DND-41 (cell line): Measurements from ENCODE around the gene CXCL5.

Experiments used
- ATAC-seq: fragments of 200-7000 bp; cut with Tn5 transposase; 3 replicates; pipeline ENCODE4 v1.9.1; 2021; ENCODE audit warnings: low read depth; ENCODE audit not compliant: insufficient read depth
- DNase-seq: peaks from one replicate; pipeline ENCODE4 v3.0.0-alpha.2; 2020
- H2AFZ ChIP-seq: 2 replicates; pipeline ENCODE4 v1.6.0; 2012; ENCODE audit warnings: low read depth, low read length
- H3K27ac ChIP-seq: 2 replicates; pipeline ENCODE4 v1.5.1; 2012; ENCODE audit warnings: low read length, inconsistent platforms
- H3K27me3 ChIP-seq: fragments of 200-600 bp; sonication (generic); 2 replicates; pipeline ENCODE4 v1.6.0; 2012; ENCODE audit warnings: low read length, mild to moderate bottlenecking, inconsistent platforms; ENCODE audit not compliant: insufficient read depth, poor library complexity
- H3K36me3 ChIP-seq: 2 replicates; pipeline ENCODE4 v1.5.1; 2012; ENCODE audit warnings: low read length, inconsistent platforms; ENCODE audit not compliant: insufficient read depth
- H3K4me1 ChIP-seq: 2 replicates; pipeline ENCODE4 v1.5.1; 2012; ENCODE audit warnings: mild to moderate bottlenecking, low read length; ENCODE audit not compliant: insufficient read depth
- H3K4me2 ChIP-seq: 2 replicates; pipeline ENCODE4 v1.6.0; 2012; ENCODE audit warnings: mild to moderate bottlenecking, moderate library complexity, low read length, inconsistent platforms; ENCODE audit not compliant: insufficient read depth
- H3K4me3 ChIP-seq, 2 experiments: fragments of 200-600 bp in 1 of 2; shearing (Covaris generic) in 1 of 2; 2 replicates each; pipeline ENCODE4 v1.5.1; 2012 to 2016; ENCODE audit warnings: inconsistent platforms in 2 of 2, low read length in 2 of 2, mild to moderate bottlenecking in 2 of 2, low read depth in 1 of 2, moderate library complexity in 1 of 2
- H3K79me2 ChIP-seq: 2 replicates; pipeline ENCODE4 v1.6.0; 2012; ENCODE audit warnings: low read length, inconsistent platforms; ENCODE audit not compliant: insufficient read depth
- H3K9ac ChIP-seq: 2 replicates; pipeline ENCODE4 v1.6.0; 2012; ENCODE audit warnings: low read depth, mild to moderate bottlenecking, inconsistent platforms, low read length, moderate library complexity
- H3K9me3 ChIP-seq: 2 replicates; pipeline ENCODE4 v1.5.1; 2012; ENCODE audit warnings: low read length, moderate library complexity, mild to moderate bottlenecking, inconsistent platforms; ENCODE audit not compliant: insufficient read depth, severe bottlenecking
- H4K20me1 ChIP-seq: 2 replicates; pipeline ENCODE4 v1.6.0; 2012; ENCODE audit warnings: low read length; ENCODE audit not compliant: insufficient read depth
- EZH2 ChIP-seq: IDR thresholded peaks from 3 replicates; pipeline ENCODE4 v1.6.1; 2012; ENCODE audit warnings: borderline replicate concordance, low read depth, mild to moderate bottlenecking, moderate library complexity, low read length, inconsistent platforms; ENCODE audit not compliant: severe bottlenecking
- TF ChIP-seq, protein P1 (sequence below): IDR thresholded peaks from 2 replicates; pipeline ENCODE4 v1.5.1; 2012; ENCODE audit warnings: borderline replicate concordance, low read length, moderate library complexity, mild to moderate bottlenecking; ENCODE audit not compliant: poor library complexity, severe bottlenecking; ENCODE audit errors: extremely low read depth

CXCL5 gene

GRCh38 chr4:73947239-73947985, 51.1 kb downstream of the CXCL5 start:
- no peaks in the 10 kb centered on the region for H3K79me2 ChIP-seq
- no peaks in the 10 kb centered on the region for H3K36me3 ChIP-seq
- no peak for TF ChIP-seq EZH2
- TF ChIP-seq, protein P1, sequence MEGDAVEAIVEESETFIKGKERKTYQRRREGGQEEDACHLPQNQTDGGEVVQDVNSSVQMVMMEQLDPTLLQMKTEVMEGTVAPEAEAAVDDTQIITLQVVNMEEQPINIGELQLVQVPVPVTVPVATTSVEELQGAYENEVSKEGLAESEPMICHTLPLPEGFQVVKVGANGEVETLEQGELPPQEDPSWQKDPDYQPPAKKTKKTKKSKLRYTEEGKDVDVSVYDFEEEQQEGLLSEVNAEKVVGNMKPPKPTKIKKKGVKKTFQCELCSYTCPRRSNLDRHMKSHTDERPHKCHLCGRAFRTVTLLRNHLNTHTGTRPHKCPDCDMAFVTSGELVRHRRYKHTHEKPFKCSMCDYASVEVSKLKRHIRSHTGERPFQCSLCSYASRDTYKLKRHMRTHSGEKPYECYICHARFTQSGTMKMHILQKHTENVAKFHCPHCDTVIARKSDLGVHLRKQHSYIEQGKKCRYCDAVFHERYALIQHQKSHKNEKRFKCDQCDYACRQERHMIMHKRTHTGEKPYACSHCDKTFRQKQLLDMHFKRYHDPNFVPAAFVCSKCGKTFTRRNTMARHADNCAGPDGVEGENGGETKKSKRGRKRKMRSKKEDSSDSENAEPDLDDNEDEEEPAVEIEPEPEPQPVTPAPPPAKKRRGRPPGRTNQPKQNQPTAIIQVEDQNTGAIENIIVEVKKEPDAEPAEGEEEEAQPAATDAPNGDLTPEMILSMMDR: no peak
- H3K4me3 ChIP-seq: no peak overlapping the region
- DNase-seq (no peak), ATAC-seq (no peak)
- H3K9ac ChIP-seq: no peak overlapping the region
- no peak overlapping the region for H2AFZ ChIP-seq
- H3K4me2 ChIP-seq: no peak overlapping the region
- H3K9me3 ChIP-seq: no peaks in the 10 kb centered on the region
- H3K4me1 ChIP-seq: no peaks in the 10 kb centered on the region
- no peaks in the 10 kb centered on the region for H3K27me3 ChIP-seq
- no peak overlapping the region for H3K27ac ChIP-seq
- H4K20me1 ChIP-seq: no peaks in the 10 kb centered on the region

DNA sequence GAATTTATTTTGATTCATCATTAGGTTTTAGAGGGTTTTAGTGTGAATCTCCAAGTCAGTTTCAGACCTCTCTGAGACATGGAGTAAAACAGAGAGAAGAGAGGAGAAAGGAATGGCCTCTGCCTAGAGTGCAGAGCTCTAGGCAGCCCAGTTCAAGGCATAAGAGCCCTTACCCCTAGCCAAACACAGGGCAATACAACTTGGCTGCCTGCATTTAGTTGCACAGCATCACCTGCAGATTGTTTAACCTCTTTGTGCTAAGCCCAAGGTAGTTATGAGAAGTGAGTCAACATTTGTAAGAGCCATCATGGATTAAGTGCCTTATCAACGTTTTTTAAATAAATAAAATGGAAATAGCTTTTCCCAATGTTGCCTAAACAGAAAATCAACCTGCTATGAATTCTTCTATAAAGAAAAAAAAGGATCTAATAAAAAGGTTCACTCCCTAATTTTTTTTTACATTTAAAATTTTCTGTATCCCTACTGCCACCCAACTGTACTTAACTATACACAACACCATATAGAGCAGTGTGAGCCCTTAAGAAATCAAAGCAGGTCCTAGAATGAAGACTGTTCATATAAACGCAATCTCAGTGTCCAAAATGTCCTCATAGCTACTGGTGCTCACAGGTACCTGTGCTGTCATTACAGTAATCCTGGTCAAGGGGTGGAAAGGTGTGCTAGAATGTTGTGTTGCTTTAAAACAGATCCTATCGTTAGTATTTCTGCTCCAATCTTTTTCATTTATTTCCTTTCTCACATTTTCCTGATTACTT, 52.6 kb downstream of the CXCL5 start:
- H3K9me3 ChIP-seq: no peaks in the 10 kb centered on the region
- no peaks in the 10 kb centered on the region for H4K20me1 ChIP-seq
- no peaks in the 10 kb centered on the region for H3K4me1 ChIP-seq
- no peak overlapping the region for H3K9ac ChIP-seq
- no peak overlapping the region for H2AFZ ChIP-seq
- no peaks in the 10 kb centered on the region for H3K27me3 ChIP-seq
- H3K4me2 ChIP-seq: no peak overlapping the region
- H3K4me3 ChIP-seq: no peak overlapping the region
- DNase-seq (no peak), ATAC-seq (no peak)
- H3K27ac ChIP-seq: no peak overlapping the region
- no peaks in the 10 kb centered on the region for H3K79me2 ChIP-seq
- TF ChIP-seq, protein P1: no peak
- no peak for TF ChIP-seq EZH2
- no peaks in the 10 kb centered on the region for H3K36me3 ChIP-seq
